Muscle of leg (tissue), 11 donors: ENCODE measurements around the gene TRIM44. TPM values are rescaled to one million over a fixed set of nuclear protein-coding genes. Genes with fewer than 3 reads are reported as not detected.

Experiments used
- DNase-seq: peaks from one replicate; pipeline ENCODE4 v3.0.0; 2013
- H3K27ac ChIP-seq: one replicate; pipeline ENCODE4 v1.5.1; 2013; ENCODE audit warnings: mild to moderate bottlenecking, low read length, control low read depth
- H3K27me3 ChIP-seq: one replicate; pipeline ENCODE4 v1.6.1; 2013; ENCODE audit warnings: low read length; ENCODE audit not compliant: control insufficient read depth, insufficient read depth
- H3K36me3 ChIP-seq: one replicate; pipeline ENCODE4 v1.6.1; 2013; ENCODE audit warnings: low read length; ENCODE audit not compliant: control insufficient read depth, insufficient read depth
- H3K4me1 ChIP-seq: one replicate; pipeline ENCODE4 v1.6.1; 2013; ENCODE audit warnings: low read length; ENCODE audit not compliant: control insufficient read depth, insufficient read depth
- H3K4me3 ChIP-seq: one replicate; pipeline ENCODE4 v1.5.1; 2013; ENCODE audit warnings: low read length, control low read depth
- H3K9me3 ChIP-seq: replicated peaks from 2 replicates; pipeline ENCODE4 v1.6.1; 2013; ENCODE audit warnings: low read depth, low read length; ENCODE audit not compliant: control insufficient read depth
- WGBS: methylation state at CpG from one replicate; pipeline ENCODE4 v1.1.5; 2013; ENCODE audit warnings: missing lambda C conversion rate; ENCODE audit not compliant: insufficient coverage; 5-methylcytosine and 5-hydroxymethylcytosine counted together
- polyA plus RNA-seq, 8 donors: library from polyadenylated mRNA; unstranded; fragments of 120-200 nt; gene quantifications; one replicate each; pipeline versions ENCODE4 v1.2.1 to v1.2.3, GENCODE V29; 2013; ENCODE audit warnings: inconsistent platforms in 1 of 8, low replicate concordance in 1 of 8; ENCODE audit not compliant: insufficient read length in 8 of 8, insufficient read depth in 1 of 8
- total RNA-seq: library from RNA; stranded (reverse); fragments of 120-200 nt; gene quantifications from one replicate; pipeline ENCODE4 v1.2.4, GENCODE V29; 2013

TRIM44 gene
- total and polyA plus RNA-seq, 9 donors: 20.0 to 50.2 (median 37.3) TPM

GRCh38 chr11:35681163-35681767 is 18.7 kb downstream of the TRIM44 start:
- H3K4me3 ChIP-seq: no peak overlapping the region
- no peak overlapping the region for H3K27ac ChIP-seq
- peaks cover 6% of the 10 kb centered on the region for H3K36me3 ChIP-seq
- no peak for DNase-seq
- no peaks in the 10 kb centered on the region for H3K27me3 ChIP-seq
- peaks cover 15% of the 10 kb centered on the region for H3K4me1 ChIP-seq
- WGBS: no CpG with 5 or more reads among the region's 1 CpG
- H3K9me3 ChIP-seq: no peaks in the 10 kb centered on the region

DNA sequence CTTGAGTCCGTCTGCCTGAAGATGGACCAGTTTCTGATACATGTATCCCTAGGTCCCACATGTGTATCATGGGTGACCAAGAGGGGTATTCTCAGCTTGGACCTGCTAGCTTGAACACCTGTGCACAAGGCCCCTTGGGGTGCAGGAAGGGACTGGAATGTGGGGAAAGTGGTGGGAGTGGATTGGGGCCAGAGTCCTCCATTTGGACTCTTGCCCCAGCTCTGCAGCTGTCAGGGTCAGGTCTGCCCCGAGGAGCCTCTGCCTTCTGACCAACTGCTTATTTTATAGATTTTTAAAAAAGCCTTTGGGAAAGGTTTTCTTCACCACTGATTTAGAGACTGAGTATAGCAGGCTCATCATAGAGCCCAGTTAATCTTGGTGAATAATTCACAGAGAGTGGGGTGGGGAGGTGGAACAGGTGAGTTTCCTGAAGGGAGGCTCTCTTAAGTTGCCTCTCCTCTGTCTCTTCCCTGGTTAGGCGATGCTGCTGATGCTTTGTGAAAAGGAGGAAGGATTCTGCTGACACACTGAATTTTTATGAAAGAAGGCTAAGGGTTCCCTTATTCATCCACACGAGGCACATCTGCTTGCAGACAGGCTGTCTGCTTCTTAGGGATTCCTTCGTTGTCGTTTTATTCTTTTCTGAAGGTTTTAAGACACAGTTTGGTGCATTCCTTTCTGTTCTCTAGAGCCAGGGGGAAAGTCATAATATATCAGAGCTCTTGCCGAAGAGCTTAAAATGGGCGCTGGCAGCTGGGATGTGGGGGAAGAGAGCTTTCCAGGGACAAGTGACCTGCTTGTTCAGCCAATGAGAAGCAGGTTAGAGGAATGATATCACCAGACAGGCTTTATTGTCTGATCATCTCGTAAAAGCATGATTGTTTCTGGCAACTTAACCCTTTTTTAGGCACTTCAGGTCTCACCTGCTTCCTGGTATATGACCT is 19.9 kb downstream of the TRIM44 start:
- Histone ChIP-seq H3K27ac (peak overlapping the region; percentile 84), H3K9me3 (no peaks in the 10 kb centered on the region), H3K36me3 (peaks cover 12% of the 10 kb centered on the region), H3K27me3 (no peaks in the 10 kb centered on the region), H3K4me3 (no peak overlapping the region), H3K4me1 (peaks cover 14% of the 10 kb centered on the region)
- WGBS: 37% methylated on average over 3 of the region's 9 CpGs
- DNase-seq: peak; percentile 67

- Histone ChIP-seq H3K36me3 (peaks cover 16% of the 10 kb centered on the region), H3K4me3 (no peak overlapping the region), H3K27ac (no peak overlapping the region), H3K27me3 (no peaks in the 10 kb centered on the region), H3K4me1 (peaks cover 14% of the 10 kb centered on the region), H3K9me3 (no peaks in the 10 kb centered on the region)
- WGBS: no CpG with 5 or more reads among the region's 1 CpG
- DNase-seq: no peak
Observed at GRCh38 chr11:35683728-35684339, 21.3 kb downstream of the TRIM44 start.

GRCh38 chr11:35688023-35688422 is 25.4 kb downstream of the TRIM44 start:
- Histone ChIP-seq H3K36me3 (peaks cover 16% of the 10 kb centered on the region), H3K9me3 (no peaks in the 10 kb centered on the region), H3K4me1 (peaks cover under 1% of the 10 kb centered on the region), H3K27me3 (no peaks in the 10 kb centered on the region), H3K27ac (no peak overlapping the region), H3K4me3 (no peak overlapping the region)
- no peak for DNase-seq

DNA sequence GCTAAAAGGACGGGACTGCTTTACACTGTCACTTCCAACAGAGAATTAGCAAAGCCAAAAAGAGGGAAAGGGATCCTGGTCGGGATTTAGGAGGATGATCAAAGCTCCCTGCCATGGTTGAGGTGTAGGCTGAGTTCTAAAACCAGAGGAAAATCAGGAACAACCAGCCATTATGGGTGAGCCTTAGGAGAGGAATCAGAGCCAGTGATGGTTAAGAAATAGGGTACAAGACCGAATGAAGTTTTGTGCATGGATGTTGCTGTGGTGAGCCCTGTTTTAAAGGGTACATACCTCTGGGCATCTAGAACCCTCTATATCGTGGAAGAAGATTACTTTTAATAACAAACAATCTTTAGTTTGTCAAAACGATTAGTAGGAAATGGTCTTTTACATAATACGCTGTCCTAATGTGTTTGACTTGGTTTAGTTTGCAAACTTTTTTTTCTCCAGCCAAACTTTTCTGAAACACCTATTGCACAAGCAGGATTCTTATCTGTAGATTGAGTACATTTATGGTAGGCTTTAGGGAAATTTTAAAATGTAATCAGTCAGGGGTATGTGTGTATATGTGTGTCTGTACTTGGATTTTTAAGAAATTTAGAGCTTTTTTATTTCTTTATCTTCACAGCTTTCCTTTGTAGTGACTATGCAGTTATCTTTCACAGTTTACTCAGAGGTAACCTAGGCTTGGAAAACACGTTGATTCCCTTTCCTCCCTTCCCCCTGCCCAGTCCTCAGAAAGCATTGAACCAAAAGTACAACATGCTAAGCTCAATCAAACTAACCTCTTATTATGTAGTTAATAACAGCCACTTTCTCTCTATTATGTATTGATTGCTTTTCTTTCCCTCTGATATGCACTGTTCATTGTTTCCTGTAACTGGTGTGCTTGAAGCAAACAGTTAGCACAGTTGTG is 26.8 kb downstream of the TRIM44 start:
- Histone ChIP-seq H3K9me3 (no peaks in the 10 kb centered on the region), H3K4me3 (no peak overlapping the region), H3K36me3 (peaks cover 16% of the 10 kb centered on the region), H3K27ac (no peak overlapping the region), H3K4me1 (no peaks in the 10 kb centered on the region), H3K27me3 (no peaks in the 10 kb centered on the region)
- DNase-seq: no peak
- WGBS: 50% methylated on average over 1 of the region's 7 CpGs

DNA sequence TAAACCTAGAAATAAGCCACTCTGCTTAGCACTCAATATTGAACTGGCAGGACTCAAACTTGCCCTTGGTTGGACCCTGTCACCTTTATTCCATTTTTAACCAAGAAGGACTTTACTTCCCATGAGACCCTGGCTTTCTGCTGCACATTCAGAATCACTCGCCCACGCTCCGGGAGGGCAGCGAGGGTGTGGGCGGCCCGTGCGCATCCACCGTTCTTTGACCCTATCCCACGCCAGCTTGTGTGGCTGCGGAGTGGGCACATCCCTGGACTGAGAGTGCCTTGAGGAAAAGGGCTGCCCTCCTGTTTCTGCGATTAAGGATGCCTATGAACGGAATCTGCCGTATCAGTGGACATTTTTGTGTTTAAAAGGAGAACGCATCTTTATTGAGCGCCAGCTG is 39.6 kb downstream of the TRIM44 start:
- H3K4me3 ChIP-seq: no peak overlapping the region
- H3K36me3 ChIP-seq: no peaks in the 10 kb centered on the region
- no peaks in the 10 kb centered on the region for H3K27me3 ChIP-seq
- no peaks in the 10 kb centered on the region for H3K4me1 ChIP-seq
- DNase-seq: no peak
- H3K27ac ChIP-seq: no peak overlapping the region
- H3K9me3 ChIP-seq: peaks cover 10% of the 10 kb centered on the region
- 99% methylated on average over 6 of the region's 15 CpGs for WGBS

- peak; percentile 15 for DNase-seq
- no peaks in the 10 kb centered on the region for H3K27me3 ChIP-seq
- H3K9me3 ChIP-seq: no peaks in the 10 kb centered on the region
- H3K36me3 ChIP-seq: no peaks in the 10 kb centered on the region
- H3K4me3 ChIP-seq: no peak overlapping the region
- no peak overlapping the region for H3K27ac ChIP-seq
- 17% methylated on average over 1 of the region's 3 CpGs for WGBS
- H3K4me1 ChIP-seq: no peaks in the 10 kb centered on the region
Observed at GRCh38 chr11:35709376-35709775, 46.8 kb downstream of the TRIM44 start.

- no peak overlapping the region for H3K4me3 ChIP-seq
- no peaks in the 10 kb centered on the region for H3K9me3 ChIP-seq
- H3K27ac ChIP-seq: no peak overlapping the region
- no peaks in the 10 kb centered on the region for H3K4me1 ChIP-seq
- no peaks in the 10 kb centered on the region for H3K36me3 ChIP-seq
- H3K27me3 ChIP-seq: no peaks in the 10 kb centered on the region
- no peak for DNase-seq
- 100% methylated on average over 1 of the region's 3 CpGs for WGBS
Observed at GRCh38 chr11:35711173-35711910, 48.8 kb downstream of the TRIM44 start.

DNA sequence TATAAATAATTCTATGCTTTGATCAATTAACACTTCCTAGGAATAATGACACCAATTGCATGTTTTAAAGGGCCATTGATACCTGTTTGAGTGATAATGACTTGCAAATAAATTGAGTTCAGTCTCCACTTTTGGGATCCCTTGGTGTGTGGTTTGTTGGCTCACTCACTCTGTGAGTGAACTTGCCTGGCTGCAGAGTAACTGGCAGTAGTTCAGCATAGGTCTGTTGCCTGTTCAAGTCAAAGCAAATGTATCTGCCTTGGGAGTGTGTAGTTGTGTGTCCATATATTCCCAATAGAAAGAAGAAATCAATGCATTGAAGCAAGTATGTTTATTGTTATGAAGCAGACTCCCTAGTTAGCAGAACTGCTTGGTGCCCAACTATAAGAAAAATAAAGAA is 49.3 kb downstream of the TRIM44 start:
- no peak for DNase-seq

More for the DNA sequence above, 49.3 kb downstream of the TRIM44 start:
- Histone ChIP-seq H3K4me3 (no peak overlapping the region), H3K4me1 (no peaks in the 10 kb centered on the region), H3K9me3 (no peaks in the 10 kb centered on the region), H3K27ac (no peak overlapping the region), H3K27me3 (no peaks in the 10 kb centered on the region), H3K36me3 (no peaks in the 10 kb centered on the region)
